Aortic smooth muscle cell (primary cell): ENCODE measurements around the gene TEX264. TPM values are rescaled to one million over a fixed set of nuclear protein-coding genes. Genes with fewer than 3 reads are reported as not detected.

ENCODE experiments used
- total RNA-seq: library from RNA; depleted of rRNA; stranded (reverse); fragments of >200 nt; gene quantifications from 2 replicates; pipeline ENCODE4 v1.2.3, GENCODE V29; 2014

Gene TEX264
- total RNA-seq: 39.5 and 45.0 TPM in 2 replicates

GRCh38 chr3:51670823-51671733 is at the start of gene TEX264:
Gene TEX264 (plus strand): TSS chr3:51671252. CDS start chr3:51674305, 3,053 bp downstream.

GRCh38 chr3:51706788-51707731 is 36.0 kb downstream of the TEX264 start, which contains the start of gene GRM2:
Gene GRM2 (plus strand): TSS chr3:51707068. CDS start chr3:51708984, 1,916 bp downstream.

Other genes starting within 250 kb of the TEX264 start
- 14.6 and 16.4 TPM in 2 replicates for gene DCAF1, start 171.2 kb upstream of the TEX264 start, total RNA-seq
- 11.8 and 13.3 TPM in 2 replicates for gene RAD54L2, start 132.5 kb upstream of the TEX264 start, total RNA-seq
- 0.12 and 0.13 TPM in 2 replicates for gene GRM2, start 35.8 kb downstream of the TEX264 start, total RNA-seq
- gene IQCF6, start 108.0 kb downstream of the TEX264 start, total RNA-seq: not detected in 2 replicates
- gene IQCF2, start 190.4 kb downstream of the TEX264 start, total RNA-seq: not detected in 2 replicates
- gene IQCF5, start 204.3 kb downstream of the TEX264 start, total RNA-seq: not detected in 2 replicates
- gene IQCF1, start 232.1 kb downstream of the TEX264 start, total RNA-seq: not detected in 2 replicates